Suppressor macrophage (primary cell): ENCODE measurements around the gene NOMO2.
"Not testable (repeated sequence)": the region's sequence is repeated elsewhere in the genome, so short reads cannot be mapped to it uniquely, and the experiment has no call there.

Experiments
- DNase-seq, 4 experiments: peaks; one replicate each; pipeline ENCODE4 v3.0.0-alpha.2; 2020 to 2022
- total RNA-seq, 17 experiments: gene quantifications; one replicate each; lab custom pipeline; 2026; ENCODE audit warnings: mixed read lengths in 6 of 17, inconsistent platforms in 3 of 17; lab: John Stamatoyannopoulos, UW

Gene NOMO2
- total RNA-seq: 27.5 to 49.3 (median 40.7) reads per million in 17 experiments

GRCh38 chr16:18561727-18562314 is at the start of gene NOMO2:
NOMO2 (minus strand) TSS chr16:18562097; CDS start chr16:18562040, 57 bp downstream.
- peak in 2 of 4 experiments; percentile 0 to 46 for DNase-seq

- DNase-seq: not testable (repeated sequence)
Measured at GRCh38 chr16:18610147-18610803, 48.4 kb upstream of the NOMO2 start.

GRCh38 chr16:18608271-18608670 is 46.4 kb upstream of the NOMO2 start:
- not testable (repeated sequence) for DNase-seq

GRCh38 chr16:18603572-18604246 is 41.8 kb upstream of the NOMO2 start:
- DNase-seq: not testable (repeated sequence)

GRCh38 chr16:18598582-18598981 is 36.7 kb upstream of the NOMO2 start:
- DNase-seq: not testable (repeated sequence)

- not testable (repeated sequence) for DNase-seq
Measured at GRCh38 chr16:18597734-18598133, 35.8 kb upstream of the NOMO2 start.

GRCh38 chr16:18597319-18597718 is 35.4 kb upstream of the NOMO2 start:
- not testable (repeated sequence) for DNase-seq

- not testable (repeated sequence) for DNase-seq
Measured at GRCh38 chr16:18595796-18596195, 33.9 kb upstream of the NOMO2 start.

- peak in 1 of 4 experiments; percentile 37 for DNase-seq
Measured at GRCh38 chr16:18594880-18595279, 33.0 kb upstream of the NOMO2 start.

- not testable (repeated sequence) for DNase-seq
Measured at GRCh38 chr16:18593904-18594303, 32.0 kb upstream of the NOMO2 start.

- peak in 3 of 4 experiments; percentile 12 to 62 (median 18) for DNase-seq
Measured at GRCh38 chr16:18592982-18593381, 31.1 kb upstream of the NOMO2 start.

- peak; percentile 14 to 40 (median 30) for DNase-seq
Measured at GRCh38 chr16:18591908-18592307, 30.0 kb upstream of the NOMO2 start.

- not testable (repeated sequence) for DNase-seq
Measured at GRCh38 chr16:18591441-18591840, 29.5 kb upstream of the NOMO2 start.

GRCh38 chr16:18589806-18590205 is 27.9 kb upstream of the NOMO2 start:
- DNase-seq: not testable (repeated sequence)

GRCh38 chr16:18586560-18587540 is 25.0 kb upstream of the NOMO2 start:
- peak; percentile 50 to 74 (median 70) for DNase-seq

- not testable (repeated sequence) for DNase-seq
Measured at GRCh38 chr16:18585789-18586188, 23.9 kb upstream of the NOMO2 start.

GRCh38 chr16:18582902-18583301 is 21.0 kb upstream of the NOMO2 start:
- no peak for DNase-seq

- peak; percentile 20 to 44 (median 32) for DNase-seq
Measured at GRCh38 chr16:18580396-18580795, 18.5 kb upstream of the NOMO2 start.

GRCh38 chr16:18579261-18579660 is 17.4 kb upstream of the NOMO2 start:
- DNase-seq: not testable (repeated sequence)

GRCh38 chr16:18577942-18578341 is 16.0 kb upstream of the NOMO2 start:
- DNase-seq: not testable (repeated sequence)

- DNase-seq: not testable (repeated sequence)
Measured at GRCh38 chr16:18575945-18576344, 14.0 kb upstream of the NOMO2 start.

GRCh38 chr16:18575298-18575917 is 13.5 kb upstream of the NOMO2 start:
- DNase-seq: not testable (repeated sequence)
